Trophoblast cell (in vitro differentiated cells and primary cell): ENCODE data around the gene FAM229A.
A peak's percentile ranks its signal among the peaks of the same experiment; 100 is the strongest.
"Not testable (repeated sequence)": the region's sequence is repeated elsewhere in the genome, so short reads cannot be mapped to it uniquely, and the experiment has no call there.

Source experiments
- DNase-seq, 2 donors: peaks; one replicate each; pipeline ENCODE4 v3.0.0-alpha.2; 2016
- H2AFZ ChIP-seq: 2 replicates; pipeline ENCODE4 v1.6.1; 2013; ENCODE audit warnings: low read length, moderate library complexity, mild to moderate bottlenecking; ENCODE audit not compliant: insufficient read depth, poor library complexity
- H2AK5ac ChIP-seq: 2 replicates; pipeline ENCODE4 v1.6.1; 2013; ENCODE audit warnings: mild to moderate bottlenecking, low read length
- H2BK120ac ChIP-seq: 2 replicates; pipeline ENCODE4 v1.6.1; 2013; ENCODE audit warnings: low read length, mild to moderate bottlenecking, moderate library complexity; ENCODE audit not compliant: insufficient read depth, poor library complexity
- H2BK12ac ChIP-seq: 2 replicates; pipeline ENCODE4 v1.6.1; 2013; ENCODE audit warnings: mild to moderate bottlenecking, low read length, moderate library complexity
- H2BK5ac ChIP-seq: 2 replicates; pipeline ENCODE4 v1.6.1; 2013; ENCODE audit warnings: low read length, low read depth, moderate library complexity, mild to moderate bottlenecking; ENCODE audit not compliant: poor library complexity
- H3K14ac ChIP-seq: 2 replicates; pipeline ENCODE4 v1.6.1; 2013; ENCODE audit warnings: mild to moderate bottlenecking, low read length
- H3K18ac ChIP-seq: 2 replicates; pipeline ENCODE4 v1.6.1; 2013; ENCODE audit warnings: mild to moderate bottlenecking, low read length
- H3K23ac ChIP-seq: 2 replicates; pipeline ENCODE4 v1.6.1; 2013; ENCODE audit warnings: low read length
- H3K27ac ChIP-seq: 2 replicates; pipeline ENCODE4 v1.5.1; 2013; ENCODE audit warnings: low read depth, mild to moderate bottlenecking, inconsistent platforms, low read length, moderate library complexity
- H3K27me3 ChIP-seq: 2 replicates; pipeline ENCODE4 v1.6.1; 2013; ENCODE audit warnings: inconsistent platforms, mild to moderate bottlenecking, low read length, moderate library complexity; ENCODE audit not compliant: insufficient read depth
- H3K36me3 ChIP-seq, 2 experiments: 1 replicate in 1 of 2; 2 replicates in 1 of 2; pipeline ENCODE4 v1.6.1; 2013; ENCODE audit warnings: low read length in 2 of 2, mild to moderate bottlenecking in 2 of 2, moderate library complexity in 1 of 2; ENCODE audit not compliant: insufficient read depth in 2 of 2, control insufficient read depth in 1 of 2
- H3K4ac ChIP-seq: 2 replicates; pipeline ENCODE4 v1.6.1; 2013; ENCODE audit warnings: low read depth, mild to moderate bottlenecking, low read length, moderate library complexity
- H3K4me1 ChIP-seq, 2 experiments: 1 replicate in 1 of 2; 2 replicates in 1 of 2; pipeline ENCODE4 v1.6.1; 2013; ENCODE audit warnings: low read length in 2 of 2, mild to moderate bottlenecking in 2 of 2, moderate library complexity in 1 of 2; ENCODE audit not compliant: insufficient read depth in 2 of 2, control insufficient read depth in 1 of 2
- H3K4me2 ChIP-seq: 2 replicates; pipeline ENCODE4 v1.6.1; 2013; ENCODE audit warnings: inconsistent platforms, mild to moderate bottlenecking, low read length, moderate library complexity
- H3K4me3 ChIP-seq: 2 replicates; pipeline ENCODE4 v1.5.1; 2013; ENCODE audit warnings: mild to moderate bottlenecking, low read depth, low read length, inconsistent platforms
- H3K79me1 ChIP-seq: one replicate; pipeline ENCODE4 v1.6.1; 2013; ENCODE audit warnings: low read length
- H3K79me2 ChIP-seq: 2 replicates; pipeline ENCODE4 v1.6.1; 2013; ENCODE audit warnings: low read length, mild to moderate bottlenecking; ENCODE audit not compliant: control insufficient read depth, insufficient read depth, poor library complexity
- H3K9ac ChIP-seq: 2 replicates; pipeline ENCODE4 v1.6.1; 2013; ENCODE audit warnings: mild to moderate bottlenecking, low read length
- H3K9me3 ChIP-seq: 2 replicates; pipeline ENCODE4 v1.6.1; 2013; ENCODE audit warnings: low read depth, mild to moderate bottlenecking, control low read depth, inconsistent platforms, low read length; ENCODE audit not compliant: insufficient read depth
- H4K12ac ChIP-seq: 2 replicates; pipeline ENCODE4 v1.6.1; 2013; ENCODE audit warnings: low read depth, mild to moderate bottlenecking, low read length, moderate library complexity
- H4K8ac ChIP-seq: 2 replicates; pipeline ENCODE4 v1.6.1; 2013; ENCODE audit warnings: low read depth, mild to moderate bottlenecking, low read length, moderate library complexity
- H4K91ac ChIP-seq: one replicate; pipeline ENCODE4 v1.6.1; 2013; ENCODE audit warnings: low read depth, mild to moderate bottlenecking, low read length, moderate library complexity
- whole genome bisulfite sequencing: extraction: QIAGEN DNeasy Blood & Tissue Kit; methylation state at CpG from one replicate; pipeline ENCODE4 v1.1.7; 2013; ENCODE audit warnings: missing lambda C conversion rate; ENCODE audit not compliant: insufficient read length, insufficient coverage; ENCODE audit errors: extremely low coverage; 5-methylcytosine and 5-hydroxymethylcytosine counted together

FAM229A gene

DNA sequence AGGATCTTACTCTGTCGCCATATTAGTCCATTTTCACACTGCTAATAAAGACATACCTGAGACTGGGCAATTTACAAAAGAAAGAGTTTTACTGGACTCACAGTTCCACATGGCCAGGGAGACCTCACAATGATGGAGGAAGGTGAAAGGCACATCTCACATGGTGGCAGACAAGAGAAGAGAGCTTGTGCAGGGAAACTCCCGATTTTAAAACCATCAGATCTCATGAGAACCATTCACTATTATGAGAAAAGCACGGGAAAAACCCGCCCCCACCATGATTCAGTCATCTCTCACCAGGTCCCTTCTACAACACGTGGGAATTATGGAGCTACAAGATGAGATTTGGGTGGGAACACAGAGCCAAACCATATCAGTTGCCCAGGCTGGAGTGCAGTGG, 34.2 kb upstream of the FAM229A start:
- H2BK12ac ChIP-seq, H3K27me3 ChIP-seq: not testable (repeated sequence)

DNA sequence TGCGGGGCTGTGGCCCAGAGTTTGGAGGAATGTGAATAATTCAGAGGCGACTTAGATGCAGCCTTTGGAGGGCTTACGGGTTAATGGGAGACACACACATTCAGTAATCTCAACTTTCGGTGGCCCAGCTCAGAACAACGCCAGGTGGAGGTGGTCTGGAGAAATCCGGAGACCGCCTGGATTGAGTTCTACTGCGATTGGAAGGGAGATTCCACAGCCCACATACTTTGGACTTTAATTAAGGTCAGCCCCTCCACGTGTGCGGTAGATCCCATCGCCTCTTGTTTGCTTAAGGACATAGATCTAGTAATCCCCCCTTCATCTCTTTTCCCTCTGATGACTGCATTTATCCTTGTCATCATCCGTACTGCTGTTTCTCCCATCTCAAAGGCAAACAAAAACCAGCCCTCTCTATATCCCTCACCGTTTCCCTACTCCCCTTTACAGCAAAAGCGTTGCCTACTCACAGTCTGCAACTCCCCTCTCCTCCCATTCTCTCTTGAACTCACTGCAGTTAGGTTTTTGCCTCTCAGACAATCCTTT, 32.7 kb upstream of the FAM229A start:
- Histone ChIP-seq H3K79me1 (peaks cover 6% of the 10 kb centered on the region), H2AFZ (peak overlapping the region; percentile 2), H3K27me3 (no peaks in the 10 kb centered on the region), H2AK5ac (no peak overlapping the region), H3K4me1 (peaks cover 4 to 5% of the 10 kb centered on the region in 2 experiments), H3K4me3 (peak overlapping the region; percentile 71), H3K23ac (no peak overlapping the region), H2BK5ac (peak overlapping the region; percentile 36), H3K79me2 (peaks cover 5% of the 10 kb centered on the region), H4K91ac (peak overlapping the region; percentile 38), H3K4me2 (peak overlapping the region; percentile 79), H2BK12ac (no peak overlapping the region), H2BK120ac (peak overlapping the region; percentile 14), H3K18ac (no peak overlapping the region), H3K9me3 (peaks cover 3% of the 10 kb centered on the region), H3K4ac (no peak overlapping the region), H4K8ac (peak overlapping the region; percentile 39), H3K14ac (peak overlapping the region; percentile 56), H4K12ac (no peak overlapping the region), H3K9ac (peak overlapping the region; percentile 81), H3K27ac (peak overlapping the region; percentile 75), H3K36me3 (peaks cover 4 to 13% of the 10 kb centered on the region in 2 experiments)
- no CpG with 5 or more reads among the region's 14 CpGs for WGBS
- no peak for DNase-seq

More for the DNA sequence above, 34.2 kb upstream of the FAM229A start:
- H3K4me2 ChIP-seq, H2BK120ac ChIP-seq, H4K91ac ChIP-seq, H4K8ac ChIP-seq, H3K9ac ChIP-seq, H3K27ac ChIP-seq, H3K23ac ChIP-seq, H3K18ac ChIP-seq, DNase-seq, H4K12ac ChIP-seq, H3K79me2 ChIP-seq, H3K14ac ChIP-seq, H3K36me3 ChIP-seq, H2AK5ac ChIP-seq, H3K9me3 ChIP-seq, H3K4me3 ChIP-seq, H2AFZ ChIP-seq, H3K79me1 ChIP-seq, H2BK5ac ChIP-seq, H3K4me1 ChIP-seq, H3K4ac ChIP-seq: not testable (repeated sequence)
- no CpG with 5 or more reads among the region's 5 CpGs for WGBS

GRCh38 chr1:32394141-32394889, 32.0 kb upstream of the FAM229A start, which contains the start of gene BSDC1:
TSS of gene BSDC1 (minus strand) at chr1:32394441. CDS start at chr1:32394414, 27 bp downstream.
- Histone ChIP-seq H2AK5ac (peak within 1 kb of the TSS; percentile 80), H2AFZ (peak within 1 kb of the TSS; percentile 71), H3K9ac (peak within 1 kb of the TSS; percentile 81), H2BK5ac (peak within 1 kb of the TSS; percentile 71), H3K79me2 (peaks cover 5% of the 10 kb centered on the region), H3K23ac (no peak within 1 kb of the TSS), H4K8ac (peak within 1 kb of the TSS; percentile 90), H2BK120ac (peak within 1 kb of the TSS; percentile 40), H2BK12ac (no peak within 1 kb of the TSS), H3K4me2 (peak within 1 kb of the TSS; percentile 79), H3K4me3 (peak within 1 kb of the TSS; percentile 94), H3K14ac (peak within 1 kb of the TSS; percentile 87), H3K4ac (peak within 1 kb of the TSS; percentile 88), H3K27ac (peak within 1 kb of the TSS; percentile 75), H4K91ac (peak within 1 kb of the TSS; percentile 80), H3K18ac (peak within 1 kb of the TSS; percentile 95), H3K79me1 (peaks cover 6% of the 10 kb centered on the region), H3K27me3 (no peaks in the 10 kb centered on the region), H3K4me1 (peaks cover 4 to 5% of the 10 kb centered on the region in 2 experiments), H4K12ac (peak within 1 kb of the TSS; percentile 67), H3K9me3 (peaks cover 3% of the 10 kb centered on the region), H3K36me3 (peaks cover 9 to 17% of the 10 kb centered on the region in 2 experiments)
- peak; percentile 98 to 99 for DNase-seq
- no CpG with 5 or more reads among the region's 48 CpGs for WGBS

DNA sequence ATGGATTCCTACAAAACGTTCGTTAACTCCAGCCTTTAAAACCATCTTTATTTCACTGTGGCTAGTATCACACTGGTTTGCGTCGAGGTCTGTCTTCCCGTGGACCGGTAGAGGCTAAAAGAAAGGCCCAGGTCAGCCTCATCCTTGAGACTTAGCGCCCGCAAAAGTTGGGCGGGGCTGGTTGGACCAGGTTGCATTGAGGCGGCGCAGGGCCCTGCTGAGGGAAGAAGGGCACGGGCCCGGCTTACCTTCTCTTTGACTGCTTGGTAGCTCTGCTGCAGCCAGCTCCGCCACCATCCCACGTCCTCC, 31.5 kb upstream of the FAM229A start:
- Histone ChIP-seq H3K4ac (peak overlapping the region; percentile 88), H3K23ac (no peak overlapping the region), H4K12ac (peak overlapping the region; percentile 67), H3K27me3 (no peaks in the 10 kb centered on the region), H3K4me1 (peaks cover 4 to 5% of the 10 kb centered on the region in 2 experiments), H3K36me3 (peaks cover 9 to 20% of the 10 kb centered on the region in 2 experiments), H3K27ac (peak overlapping the region; percentile 50), H2AK5ac (peak overlapping the region; percentile 80), H2BK5ac (peak overlapping the region; percentile 71), H3K18ac (peak overlapping the region; percentile 95), H2BK12ac (no peak overlapping the region), H3K4me2 (peak overlapping the region; percentile 73), H3K79me1 (peaks cover 6% of the 10 kb centered on the region), H3K9ac (peak overlapping the region; percentile 79), H2AFZ (peak overlapping the region; percentile 71), H3K9me3 (peaks cover 3% of the 10 kb centered on the region), H3K79me2 (peaks cover 5% of the 10 kb centered on the region), H4K91ac (peak overlapping the region; percentile 80), H3K14ac (peak overlapping the region; percentile 87), H3K4me3 (peak overlapping the region; percentile 94), H2BK120ac (peak overlapping the region; percentile 40), H4K8ac (peak overlapping the region; percentile 90)
- peak; percentile 20 to 59 for DNase-seq
- WGBS: no CpG with 5 or more reads among the region's 15 CpGs
